Measurements from ENCODE around the gene VWC2L. TPM values are rescaled to one million over a fixed set of nuclear protein-coding genes. Genes with fewer than 3 reads are reported as not detected.

VWC2L gene
- total and polyA plus RNA-seq, 2 donors (not counting 3 experiments of a cell fraction or from before 2014, with no cell fraction given), result not detected

- Histone ChIP-seq H3K4me2 (ENCODE audit: insufficient read depth, low read length) (no peak overlapping the region), H3K27me3 (ENCODE audit: control insufficient read depth in 2 of 2, insufficient read depth in 2 of 2, low read length in 2 of 2) (no peaks in the 10 kb centered on the region), H4K20me1 (replicated peaks; ENCODE audit: control insufficient read depth, extremely low read depth, insufficient read depth, low read length) (no peaks in the 10 kb centered on the region), H3K4me1 (ENCODE audit: control insufficient read depth, extremely low read depth, insufficient read depth, low read length) (no peaks in the 10 kb centered on the region), H3K9me3 (replicated peaks; ENCODE audit: control insufficient read depth, insufficient read depth, low read length) (no peaks in the 10 kb centered on the region), H3K79me2 (ENCODE audit: control insufficient read depth, insufficient read depth, low read length) (no peaks in the 10 kb centered on the region), H3K4me3 (replicated peaks in 1 of 3; ENCODE audit: insufficient read depth in 1 of 3, low read depth in 1 of 3, low read length in 3 of 3) (no peak overlapping the region), H3K9me1 (replicated peaks; ENCODE audit: control insufficient read depth, extremely low read depth, insufficient read depth, low read length) (no peaks in the 10 kb centered on the region), H3K27ac (ENCODE audit: insufficient read depth, low read depth, low read length) (no peak overlapping the region), H3K36me3 (ENCODE audit: control insufficient read depth in 2 of 2, extremely low read depth in 1 of 2, insufficient read depth in 2 of 2, low read length in 2 of 2) (no peaks in the 10 kb centered on the region), H2AFZ (ENCODE audit: low read depth, low read length) (no peak overlapping the region), H3K9ac (replicated peaks; ENCODE audit: extremely low read depth, insufficient read depth, low read length) (no peak overlapping the region)
- no TSS peak for BruUV-seq (replicated peaks)
- no peak for TF ChIP-seq MYC (IDR thresholded peaks at IDR 0.05; ENCODE audit: low read depth, low read length)
- dilution Hi-C loops (cut with MboI; ENCODE audit: extremely low pct_ligation_motif_present, low sequenced_read_pairs), result no loop called here
- ChIA-PET CTCF (no interaction called here), POLR2A (no interaction called here)
- FAIRE-seq, result no peak
- no peak for DNase-seq (ENCODE audit: low read depth, low spot score)
- intact Hi-C loops (cut with micrococcal nuclease), result no loop called here
Measured at GRCh38 chr2:214412679-214413078, 1.8 kb downstream of the VWC2L start.

DNA sequence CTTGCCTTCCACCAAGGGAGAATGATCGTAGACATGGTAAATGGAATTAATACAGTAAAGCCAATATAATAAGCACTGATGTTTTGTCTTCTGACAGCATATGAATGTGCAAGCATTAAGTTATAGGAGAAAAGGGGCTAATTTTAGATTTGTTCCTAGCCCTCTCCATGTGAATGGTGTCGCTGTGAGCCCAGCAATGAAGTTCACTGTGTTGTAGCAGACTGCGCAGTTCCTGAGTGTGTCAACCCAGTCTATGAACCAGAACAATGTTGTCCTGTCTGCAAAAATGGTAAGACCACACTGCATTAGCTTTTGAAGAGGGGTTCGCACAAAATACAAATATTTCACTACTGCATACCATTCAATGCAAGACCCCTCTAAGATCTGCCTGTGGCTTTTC is 25.6 kb downstream of the VWC2L start:
- Histone ChIP-seq H3K4me3 (replicated peaks in 1 of 3; ENCODE audit: insufficient read depth in 1 of 3, low read depth in 1 of 3, low read length in 3 of 3) (no peak overlapping the region), H3K79me2 (ENCODE audit: control insufficient read depth, insufficient read depth, low read length) (no peaks in the 10 kb centered on the region), H4K20me1 (replicated peaks; ENCODE audit: control insufficient read depth, extremely low read depth, insufficient read depth, low read length) (no peaks in the 10 kb centered on the region), H3K27ac (ENCODE audit: insufficient read depth, low read depth, low read length) (no peak overlapping the region), H3K36me3 (ENCODE audit: control insufficient read depth in 2 of 2, extremely low read depth in 1 of 2, insufficient read depth in 2 of 2, low read length in 2 of 2) (no peaks in the 10 kb centered on the region), H3K9me3 (replicated peaks; ENCODE audit: control insufficient read depth, insufficient read depth, low read length) (no peaks in the 10 kb centered on the region), H3K4me2 (ENCODE audit: insufficient read depth, low read length) (no peak overlapping the region), H3K27me3 (ENCODE audit: control insufficient read depth in 2 of 2, insufficient read depth in 2 of 2, low read length in 2 of 2) (no peaks in the 10 kb centered on the region), H3K4me1 (ENCODE audit: control insufficient read depth, extremely low read depth, insufficient read depth, low read length) (no peaks in the 10 kb centered on the region), H3K9me1 (replicated peaks; ENCODE audit: control insufficient read depth, extremely low read depth, insufficient read depth, low read length) (no peaks in the 10 kb centered on the region), H2AFZ (ENCODE audit: low read depth, low read length) (no peak overlapping the region), H3K9ac (replicated peaks; ENCODE audit: extremely low read depth, insufficient read depth, low read length) (no peak overlapping the region)
- no peak for TF ChIP-seq GATA2 (IDR thresholded peaks at IDR 0.05; ENCODE audit: insufficient read depth, insufficient read length, low read depth, low read length)
- TF ChIP-seq POLR2AphosphoS5 (IDR thresholded peaks at IDR 0.05; ENCODE audit: insufficient read depth, low read depth, low read length), result no peak
- intact Hi-C loops (cut with micrococcal nuclease), result loop anchor here (10.0 kb wide), 1 partner anchor 398 kb away; no protein-coding TSS in a partner anchor
- dilution Hi-C loops (cut with MboI; ENCODE audit: extremely low pct_ligation_motif_present, low sequenced_read_pairs), result no loop called here
- DNase-seq (ENCODE audit: low read depth, low spot score) (no peak), FAIRE-seq (no peak)
- no TSS peak for BruUV-seq (replicated peaks)
- ChIA-PET POLR2A (interaction anchor here (0.6 kb wide), 1 partner anchor 1804 kb away, joined by 4 read pairs; no protein-coding TSS in a partner anchor), CTCF (no interaction called here)
